Natural killer cell (primary cell): ENCODE measurements around the gene GPR89B. TPM values are rescaled to one million over a fixed set of nuclear protein-coding genes. Genes with fewer than 3 reads are reported as not detected.

ENCODE experiments used
- ATAC-seq, 3 donors: fragments of 150-1000 bp in 2 of 3; fragments of 200-7000 bp in 1 of 3; cut with Tn5 transposase; 1 replicate in 1 of 3; 2 replicates in 2 of 3; pipeline ENCODE4 v1.10.0; 2021; ENCODE audit warnings: mild to moderate bottlenecking in 2 of 3, moderate library complexity in 2 of 3
- DNase-seq, 2 donors: peaks; one replicate each; pipeline versions ENCODE4 v3.0.0 to v3.0.0-alpha.2; 2013 to 2021; ENCODE audit warnings: mixed read lengths in 1 of 2
- H3K27ac ChIP-seq: one replicate; pipeline ENCODE4 v1.5.1; 2013; ENCODE audit warnings: mild to moderate bottlenecking, low read length
- H3K27me3 ChIP-seq: one replicate; pipeline ENCODE4 v1.6.1; 2013; ENCODE audit warnings: low read length; ENCODE audit not compliant: control insufficient read depth, insufficient read depth
- H3K36me3 ChIP-seq: one replicate; pipeline ENCODE4 v1.6.1; 2013; ENCODE audit warnings: low read length; ENCODE audit not compliant: control insufficient read depth, insufficient read depth
- H3K4me1 ChIP-seq: one replicate; pipeline ENCODE4 v1.6.1; 2013; ENCODE audit warnings: low read length; ENCODE audit not compliant: control insufficient read depth, insufficient read depth
- H3K4me3 ChIP-seq: one replicate; pipeline ENCODE4 v1.5.1; 2013; ENCODE audit warnings: low read length
- H3K9me3 ChIP-seq: one replicate; pipeline ENCODE4 v1.6.1; 2013; ENCODE audit warnings: low read length; ENCODE audit not compliant: control insufficient read depth, insufficient read depth
- H3K27ac Mint-ChIP-seq, 2 donors: one replicate each; pipeline ENCODE4 v1.8.0; 2022; ENCODE audit warnings: mild to moderate bottlenecking in 2 of 2, mixed read lengths in 2 of 2, moderate library complexity in 1 of 2
- H3K27me3 Mint-ChIP-seq, 2 donors: one replicate each; pipeline ENCODE4 v1.8.0; 2022; ENCODE audit warnings: low read depth in 2 of 2, mixed read lengths in 2 of 2
- H3K36me3 Mint-ChIP-seq: one replicate; pipeline ENCODE4 v1.8.0; 2022; ENCODE audit warnings: mixed read lengths
- H3K4me1 Mint-ChIP-seq, 2 donors: one replicate each; pipeline ENCODE4 v1.8.0; 2022; ENCODE audit warnings: mixed read lengths in 2 of 2
- H3K4me3 Mint-ChIP-seq: one replicate; pipeline ENCODE4 v1.8.0; 2022; ENCODE audit warnings: mild to moderate bottlenecking, moderate library complexity, mixed read lengths
- H3K9me3 Mint-ChIP-seq, 2 donors: one replicate each; pipeline ENCODE4 v1.8.0; 2022; ENCODE audit warnings: mixed read lengths in 2 of 2
- CTCF ChIP-seq: fragments of 200-600 bp; IDR thresholded peaks from one replicate; pipeline ENCODE4 v1.8.0; 2022; ENCODE audit warnings: antibody characterized with exemption
- WGBS: methylation state at CpG from one replicate; pipeline ENCODE4 v1.1.7; 2013; ENCODE audit warnings: missing lambda C conversion rate; ENCODE audit not compliant: insufficient coverage; 5-methylcytosine and 5-hydroxymethylcytosine counted together
- intact Hi-C: fragments of 100-400 bp; cut with micrococcal nuclease; formaldehyde crosslinking; loops from one replicate; pipeline ENCODE4 v1.14.2; 2022
- total RNA-seq, 4 donors: library from RNA; stranded (reverse); fragments of 120-200 nt in 1 of 4; gene quantifications; one replicate each; pipeline versions ENCODE4 v1.2.3 to v1.2.4, GENCODE V29; 2013 to 2022

GPR89B gene
- total RNA-seq, 3 donors from 2014 or later (not counting 1 experiment from before 2014, with no cell fraction given) = 18.5 to 28.4 (median 24.5) TPM

- Histone ChIP-seq H3K36me3 (no peaks in the 10 kb centered on the region), H3K4me1 (no peaks in the 10 kb centered on the region), H3K27ac (no peak overlapping the region), H3K27me3 (no peaks in the 10 kb centered on the region), H3K4me3 (no peak overlapping the region), H3K9me3 (no peaks in the 10 kb centered on the region)
- Mint-ChIP-seq H3K36me3 (no peaks in the 10 kb centered on the region), H3K27ac (no peak overlapping the region), H3K9me3 (no peaks in the 10 kb centered on the region), H3K4me3 (no peak overlapping the region), H3K4me1 (no peaks in the 10 kb centered on the region), H3K27me3 (peaks cover 9 to 14% of the 10 kb centered on the region in 2 donors)
- intact Hi-C loops = no loop called here
- DNase-seq (no peak), ATAC-seq (no peak)
- TF ChIP-seq CTCF = no peak
- WGBS = 89% methylated on average over 44 of the region's 44 CpGs
Observed at GRCh38 chr1:147907786-147908509, 20.3 kb upstream of the GPR89B start.

DNA sequence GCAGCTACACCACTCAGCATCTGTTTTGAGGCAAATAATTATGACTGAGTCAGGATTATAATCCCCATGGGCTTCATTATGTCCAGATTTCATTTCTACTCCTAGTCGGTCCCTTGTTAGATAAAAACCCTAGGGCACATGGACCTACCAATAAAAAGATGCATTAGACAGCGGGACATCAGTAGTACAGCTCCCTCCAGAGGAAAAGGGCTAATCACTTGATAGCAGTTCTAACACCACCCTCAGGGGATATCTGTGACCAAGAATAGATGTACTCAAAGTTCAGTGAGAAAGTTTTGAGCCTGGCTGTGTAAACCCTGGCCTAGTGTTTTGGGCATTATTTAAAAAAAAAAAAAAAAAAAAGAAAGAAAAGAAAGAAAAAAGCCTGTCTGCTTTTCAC is 15.7 kb upstream of the GPR89B start:
- intact Hi-C loops = no loop called here
- TF ChIP-seq CTCF = no peak
- no peak overlapping the region for H3K4me3 Mint-ChIP-seq
- Histone ChIP-seq H3K9me3 (no peaks in the 10 kb centered on the region), H3K27ac (no peak overlapping the region), H3K36me3 (no peaks in the 10 kb centered on the region), H3K4me3 (no peak overlapping the region), H3K4me1 (no peaks in the 10 kb centered on the region), H3K27me3 (no peaks in the 10 kb centered on the region)
- DNase-seq (no peak), ATAC-seq (no peak)
- H3K27ac Mint-ChIP-seq = no peak overlapping the region
- no peaks in the 10 kb centered on the region for H3K4me1 Mint-ChIP-seq
- H3K9me3 Mint-ChIP-seq = no peaks in the 10 kb centered on the region
- no peaks in the 10 kb centered on the region for H3K36me3 Mint-ChIP-seq
- peaks cover 25 to 27% of the 10 kb centered on the region in 2 donors for H3K27me3 Mint-ChIP-seq
- 92% methylated on average over 2 of the region's 2 CpGs for WGBS

- Histone ChIP-seq H3K27ac (no peak overlapping the region), H3K9me3 (no peaks in the 10 kb centered on the region), H3K4me1 (no peaks in the 10 kb centered on the region), H3K36me3 (no peaks in the 10 kb centered on the region), H3K27me3 (no peaks in the 10 kb centered on the region), H3K4me3 (no peak overlapping the region)
- ATAC-seq = no peak
- H3K4me3 Mint-ChIP-seq = no peak overlapping the region
- TF ChIP-seq CTCF = no peak
- H3K4me1 Mint-ChIP-seq = no peaks in the 10 kb centered on the region
- no peaks in the 10 kb centered on the region for H3K36me3 Mint-ChIP-seq
- H3K9me3 Mint-ChIP-seq = no peaks in the 10 kb centered on the region
- no peak for DNase-seq
- peaks cover 25 to 26% of the 10 kb centered on the region in 2 donors for H3K27me3 Mint-ChIP-seq
- WGBS = 96% methylated on average over 6 of the region's 7 CpGs
- intact Hi-C loops = no loop called here
- no peak overlapping the region for H3K27ac Mint-ChIP-seq
Observed at GRCh38 chr1:147913362-147913942, 14.8 kb upstream of the GPR89B start.
